Fibroblast of lung (primary cell): Measurements from ENCODE around the gene ALKBH8. TPM values are rescaled to one million over a fixed set of nuclear protein-coding genes. Genes with fewer than 3 reads are reported as not detected.

Experiments
- DNase-seq, 2 donors: peaks; one replicate each; pipeline versions ENCODE4 v3.0.0 to v3.0.0-alpha.2; 2010; ENCODE audit warnings: low read depth in 2 of 2
- H2AFZ ChIP-seq: 2 replicates; pipeline ENCODE4 v1.5.1; 2012; ENCODE audit warnings: low read length, control low read depth, inconsistent platforms
- H3K27ac ChIP-seq: 2 replicates; pipeline ENCODE4 v1.5.1; 2011; ENCODE audit warnings: low read length, control low read depth; ENCODE audit not compliant: insufficient read depth
- H3K27me3 ChIP-seq: 2 replicates; pipeline ENCODE4 v1.5.1; 2011; ENCODE audit warnings: mild to moderate bottlenecking, low read length; ENCODE audit not compliant: control insufficient read depth, insufficient read depth
- H3K36me3 ChIP-seq: 2 replicates; pipeline ENCODE4 v1.5.1; 2011; ENCODE audit warnings: low read length; ENCODE audit not compliant: control insufficient read depth, insufficient read depth
- H3K4me1 ChIP-seq: 2 replicates; pipeline ENCODE4 v1.5.1; 2011; ENCODE audit warnings: low read length; ENCODE audit not compliant: control insufficient read depth, insufficient read depth; ENCODE audit errors: extremely low read depth
- H3K4me2 ChIP-seq: 2 replicates; pipeline ENCODE4 v1.5.1; 2011; ENCODE audit warnings: low read length, control low read depth; ENCODE audit not compliant: insufficient read depth; ENCODE audit errors: extremely low read depth
- H3K4me3 ChIP-seq, 4 experiments: fragments of 200-600 bp in 1 of 4; sonication (generic) in 1 of 4; replicated peaks in 1 of 4; 2 replicates each; pipeline ENCODE4 v1.5.1; 2011 to 2016; ENCODE audit warnings: low read length in 4 of 4, low read depth in 3 of 4, mild to moderate bottlenecking in 3 of 4, control low read depth in 2 of 4, inconsistent platforms in 1 of 4, mixed read lengths in 1 of 4; ENCODE audit not compliant: insufficient read depth in 1 of 4; ENCODE audit errors: control extremely low read depth in 1 of 4
- H3K79me2 ChIP-seq: 2 replicates; pipeline ENCODE4 v1.5.1; 2012; ENCODE audit warnings: mild to moderate bottlenecking, low read length, inconsistent platforms; ENCODE audit not compliant: control insufficient read depth, insufficient read depth
- H3K9ac ChIP-seq: 2 replicates; pipeline ENCODE4 v1.5.1; 2011; ENCODE audit warnings: mild to moderate bottlenecking, low read length, control low read depth; ENCODE audit not compliant: insufficient read depth
- H3K9me3 ChIP-seq: 2 replicates; pipeline ENCODE4 v1.5.1; 2012; ENCODE audit warnings: low read depth, low read length; ENCODE audit not compliant: control insufficient read depth, insufficient read depth
- H4K20me1 ChIP-seq: 2 replicates; pipeline ENCODE4 v1.5.1; 2011; ENCODE audit warnings: low read length; ENCODE audit not compliant: control insufficient read depth, insufficient read depth; ENCODE audit errors: extremely low read depth
- CTCF ChIP-seq, 2 donors: IDR thresholded peaks in 1 of 2; conservative IDR thresholded peaks in 1 of 2; 1 replicate in 1 of 2; 2 replicates in 1 of 2; pipeline ENCODE4 v1.5.1; 2011 to 2012; ENCODE audit warnings: low read length in 2 of 2, control low read depth in 1 of 2, inconsistent platforms in 1 of 2, low read depth in 1 of 2, mild to moderate bottlenecking in 1 of 2
- EZH2 ChIP-seq: IDR thresholded peaks from 2 replicates; pipeline ENCODE4 v1.5.1; 2012; ENCODE audit warnings: low read length, control low read depth, mild to moderate bottlenecking; ENCODE audit errors: missing control alignments
- polyA minus RNA-seq: library from RNA; depleted of rRNA, polyadenylated mRNA; stranded (reverse); fragments of >200 nt; gene quantifications from 2 replicates; pipeline ENCODE4 v1.2.3, GENCODE V29; 2011; ENCODE audit warnings: low replicate concordance
- polyA plus RNA-seq, 2 donors: library from polyadenylated mRNA; depleted of rRNA in 1 of 2; stranded (reverse) in 1 of 2; unstranded in 1 of 2; fragments of >200 nt; gene quantifications; 2 replicates each; pipeline ENCODE4 v1.2.1, GENCODE V29; 2011 to 2012; ENCODE audit warnings: missing spikeins in 1 of 2
- total RNA-seq: library from RNA; depleted of rRNA; stranded (reverse); fragments of >200 nt; gene quantifications from 2 replicates; pipeline ENCODE4 v1.2.1, GENCODE V29; 2014

Gene ALKBH8
- 8.0 and 11.7 TPM in 2 replicates for total RNA-seq
- polyA plus RNA-seq, result 8.3 and 8.6 TPM in 2 replicates
- 5.9 and 6.0 TPM in 2 replicates for polyA plus RNA-seq (2012)
- 0.90 and 2.6 TPM in 2 replicates for polyA minus RNA-seq

- Histone ChIP-seq H3K4me1 (peaks cover 9% of the 10 kb centered on the region), H3K4me3 (peak within 1 kb of the TSS; percentile 53 to 93 (median 76)), H3K27me3 (no peaks in the 10 kb centered on the region), H3K4me2 (peak within 1 kb of the TSS; percentile 92), H2AFZ (peak within 1 kb of the TSS; percentile 95), H3K36me3 (no peaks in the 10 kb centered on the region), H4K20me1 (no peaks in the 10 kb centered on the region), H3K9me3 (no peaks in the 10 kb centered on the region), H3K9ac (peak within 1 kb of the TSS; percentile 21), H3K79me2 (peaks cover 3% of the 10 kb centered on the region), H3K27ac (peak within 1 kb of the TSS; percentile 73)
- peak; percentile 62 to 63 for DNase-seq
- TF ChIP-seq CTCF (conservative IDR thresholded peaks at IDR 0.05 in 1 of 2, IDR thresholded peaks at IDR 0.05 in 1 of 2; ENCODE audit: low read depth in 1 of 2, low read length in 2 of 2) (no peak), EZH2 (no peak)
Observed at GRCh38 chr11:107565219-107565937, at the start of gene ALKBH8. Gene ALKBH8 (minus strand): TSS chr11:107565735. CDS start chr11:107560893, 4,842 bp downstream.

- Histone ChIP-seq H4K20me1 (no peaks in the 10 kb centered on the region), H3K4me2 (no peak overlapping the region), H3K9me3 (no peaks in the 10 kb centered on the region), H3K4me3 (no peak overlapping the region), H2AFZ (no peak overlapping the region), H3K4me1 (no peaks in the 10 kb centered on the region), H3K27ac (no peak overlapping the region), H3K27me3 (no peaks in the 10 kb centered on the region), H3K9ac (no peak overlapping the region), H3K36me3 (no peaks in the 10 kb centered on the region), H3K79me2 (no peaks in the 10 kb centered on the region)
- DNase-seq, result no peak
- TF ChIP-seq CTCF (conservative IDR thresholded peaks at IDR 0.05 in 1 of 2, IDR thresholded peaks at IDR 0.05 in 1 of 2; ENCODE audit: low read depth in 1 of 2, low read length in 2 of 2) (no peak), EZH2 (no peak)
Observed at GRCh38 chr11:107612445-107612844, 46.9 kb upstream of the ALKBH8 start.

GRCh38 chr11:107609400-107610218, 44.1 kb upstream of the ALKBH8 start:
- H3K36me3 ChIP-seq, result no peaks in the 10 kb centered on the region
- H2AFZ ChIP-seq, result no peak overlapping the region
- H3K27ac ChIP-seq, result no peak overlapping the region
- no peak overlapping the region for H3K9ac ChIP-seq
- no peak for TF ChIP-seq EZH2
- TF ChIP-seq CTCF (conservative IDR thresholded peaks at IDR 0.05 in 1 of 2, IDR thresholded peaks at IDR 0.05 in 1 of 2; ENCODE audit: low read depth in 1 of 2, low read length in 2 of 2), result no peak
- no peak overlapping the region for H3K4me2 ChIP-seq
- H3K4me3 ChIP-seq, result no peak overlapping the region
- H3K79me2 ChIP-seq, result no peaks in the 10 kb centered on the region
- H3K4me1 ChIP-seq, result no peaks in the 10 kb centered on the region
- H3K27me3 ChIP-seq, result no peaks in the 10 kb centered on the region
- H4K20me1 ChIP-seq, result no peaks in the 10 kb centered on the region
- H3K9me3 ChIP-seq, result no peaks in the 10 kb centered on the region
- DNase-seq, result no peak
